ENCODE measurements around the gene CEP68. TPM values are rescaled to one million over a fixed set of nuclear protein-coding genes. Genes with fewer than 3 reads are reported as not detected.

CEP68 gene
- total and polyA plus RNA-seq, 2 donors (not counting 1 experiment from before 2014, with no cell fraction given): 8.5 to 12.7 TPM

DNA sequence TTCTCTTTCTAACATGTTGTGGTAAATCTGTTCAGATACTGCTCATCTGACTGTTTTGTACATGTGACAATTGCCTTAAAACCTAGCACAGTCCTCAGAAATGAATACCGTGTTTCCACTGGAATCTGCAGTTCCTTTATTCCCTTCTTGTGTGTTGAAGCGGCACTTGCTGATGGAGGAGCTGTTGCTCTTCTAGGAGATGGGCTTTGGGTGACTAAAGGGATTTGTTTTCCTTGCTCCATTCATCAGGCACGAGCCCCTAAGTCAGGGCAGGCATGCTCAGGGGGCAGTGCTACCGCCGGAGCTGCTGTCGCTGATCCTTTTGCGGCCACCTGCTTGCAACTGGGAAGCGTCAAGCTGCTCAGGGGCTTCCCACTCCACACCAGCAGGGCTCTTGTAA lies 32.5 kb upstream of the CEP68 start:
- Histone ChIP-seq H3K27ac (ENCODE audit: insufficient read depth, low read length) (no peak overlapping the region), H3K9ac (ENCODE audit: insufficient read depth, low read length) (no peak overlapping the region), H3K4me3 (replicated peaks in 1 of 4; ENCODE audit: control extremely low read depth in 1 of 4, insufficient read depth in 1 of 4, low read depth in 3 of 4, low read length in 4 of 4) (no peak overlapping the region), H3K4me1 (ENCODE audit: control insufficient read depth, extremely low read depth, insufficient read depth, low read length) (no peaks in the 10 kb centered on the region), H4K20me1 (ENCODE audit: control insufficient read depth, extremely low read depth, insufficient read depth, low read length) (no peaks in the 10 kb centered on the region), H3K27me3 (ENCODE audit: control insufficient read depth, insufficient read depth, low read length) (no peaks in the 10 kb centered on the region), H3K9me3 (ENCODE audit: control insufficient read depth, insufficient read depth, low read depth, low read length) (no peaks in the 10 kb centered on the region), H3K36me3 (ENCODE audit: control insufficient read depth, insufficient read depth, low read length) (peaks cover under 1% of the 10 kb centered on the region), H2AFZ (ENCODE audit: low read length) (no peak overlapping the region), H3K4me2 (ENCODE audit: extremely low read depth, insufficient read depth, low read length) (no peak overlapping the region), H3K79me2 (ENCODE audit: control insufficient read depth, insufficient read depth, low read length) (no peaks in the 10 kb centered on the region)
- TF ChIP-seq EZH2 (IDR thresholded peaks at IDR 0.05; ENCODE audit: low read length, missing control alignments) (no peak), CTCF (conservative IDR thresholded peaks at IDR 0.05 in 1 of 2, IDR thresholded peaks at IDR 0.05 in 1 of 2; ENCODE audit: low read depth in 1 of 2, low read length in 2 of 2) (no peak)
- no peak for DNase-seq (ENCODE audit: low read depth in 2 of 2)

DNA sequence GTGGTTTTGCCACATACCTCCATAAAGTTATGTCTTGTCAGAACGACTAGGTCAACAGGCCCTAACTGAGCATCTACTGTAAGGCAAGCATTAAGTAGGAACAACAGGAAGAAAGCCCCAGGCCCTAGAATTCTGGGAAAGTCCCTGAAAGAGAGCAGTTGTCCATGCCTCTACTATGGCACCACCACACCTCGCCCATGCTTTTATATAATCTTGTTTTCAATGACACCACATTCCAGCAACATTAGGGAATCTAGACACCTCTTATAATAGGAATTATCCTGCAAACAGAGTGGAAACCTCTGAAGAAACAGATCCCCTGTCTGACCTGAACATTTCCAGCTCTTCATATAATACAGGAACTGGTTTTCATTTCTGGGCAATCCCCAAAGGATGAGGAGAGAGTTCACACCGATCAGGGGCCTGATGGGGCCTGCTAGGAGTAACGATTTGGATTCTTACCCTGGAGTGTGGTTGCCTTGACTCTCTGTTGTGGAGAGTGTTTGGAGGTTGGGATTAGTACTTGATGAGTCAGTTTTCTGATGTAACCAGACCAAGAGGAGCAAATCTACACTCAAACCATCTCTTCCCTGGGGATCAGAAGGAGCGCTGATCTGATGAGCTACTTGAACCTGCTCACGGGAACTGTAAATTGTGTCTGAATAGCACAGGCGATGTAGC lies 31.9 kb upstream of the CEP68 start:
- H3K4me2 ChIP-seq (ENCODE audit: extremely low read depth, insufficient read depth, low read length): no peak overlapping the region
- no peaks in the 10 kb centered on the region for H3K27me3 ChIP-seq (ENCODE audit: control insufficient read depth, insufficient read depth, low read length)
- H3K79me2 ChIP-seq (ENCODE audit: control insufficient read depth, insufficient read depth, low read length): no peaks in the 10 kb centered on the region
- H3K9me3 ChIP-seq (ENCODE audit: control insufficient read depth, insufficient read depth, low read depth, low read length): no peaks in the 10 kb centered on the region
- TF ChIP-seq EZH2 (IDR thresholded peaks at IDR 0.05; ENCODE audit: low read length, missing control alignments) (no peak), CTCF (conservative IDR thresholded peaks at IDR 0.05 in 1 of 2, IDR thresholded peaks at IDR 0.05 in 1 of 2; ENCODE audit: low read depth in 1 of 2, low read length in 2 of 2) (no peak)
- H4K20me1 ChIP-seq (ENCODE audit: control insufficient read depth, extremely low read depth, insufficient read depth, low read length): no peaks in the 10 kb centered on the region
- no peak overlapping the region for H3K9ac ChIP-seq (ENCODE audit: insufficient read depth, low read length)
- H3K4me1 ChIP-seq (ENCODE audit: control insufficient read depth, extremely low read depth, insufficient read depth, low read length): no peaks in the 10 kb centered on the region
- no peaks in the 10 kb centered on the region for H3K36me3 ChIP-seq (ENCODE audit: control insufficient read depth, insufficient read depth, low read length)
- peak; percentile 72 to 82 for DNase-seq (ENCODE audit: low read depth in 2 of 2)
- H3K27ac ChIP-seq (ENCODE audit: insufficient read depth, low read length): no peak overlapping the region
- no peak overlapping the region for H2AFZ ChIP-seq (ENCODE audit: low read length)
- H3K4me3 ChIP-seq (replicated peaks in 1 of 4; ENCODE audit: control extremely low read depth in 1 of 4, insufficient read depth in 1 of 4, low read depth in 3 of 4, low read length in 4 of 4): no peak overlapping the region

DNA sequence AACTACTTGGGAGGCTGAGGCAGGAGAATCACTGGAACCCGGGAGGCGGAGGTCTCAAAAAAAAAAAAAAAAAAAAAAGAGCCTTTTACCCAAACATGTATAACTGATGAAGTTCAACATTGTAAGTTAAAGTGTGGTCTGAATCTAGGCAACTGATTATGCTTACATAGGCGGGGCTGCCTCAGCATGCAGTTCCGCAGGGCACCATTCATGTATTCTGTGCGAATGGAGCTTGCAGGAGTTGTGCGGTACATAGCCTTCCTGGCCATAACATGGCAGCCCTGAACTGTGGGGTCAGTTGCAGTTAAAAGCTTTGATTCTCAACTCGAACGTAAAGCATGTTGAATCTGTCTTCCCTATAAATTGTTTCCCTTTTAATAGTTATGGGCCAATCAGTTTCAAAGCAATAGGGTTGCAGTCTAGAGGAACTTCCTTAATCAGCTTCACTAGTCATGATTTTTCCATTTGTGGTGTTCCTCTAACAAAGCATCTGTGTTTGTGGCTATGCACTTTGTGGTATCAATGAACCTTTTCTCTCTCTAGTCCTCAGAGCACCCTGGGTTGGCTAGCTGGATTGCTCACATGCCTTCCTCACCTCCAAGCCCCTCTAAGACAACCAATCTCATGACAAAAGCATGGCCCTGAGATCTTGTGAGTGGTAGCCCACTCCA lies 30.6 kb upstream of the CEP68 start:
- no peak for TF ChIP-seq EZH2 (IDR thresholded peaks at IDR 0.05; ENCODE audit: low read length, missing control alignments)
- TF ChIP-seq CTCF (conservative IDR thresholded peaks at IDR 0.05 in 1 of 2, IDR thresholded peaks at IDR 0.05 in 1 of 2; ENCODE audit: low read depth in 1 of 2, low read length in 2 of 2): no peak
- DNase-seq (ENCODE audit: low read depth in 2 of 2): no peak
- no peak overlapping the region for H3K4me3 ChIP-seq (replicated peaks in 1 of 4; ENCODE audit: control extremely low read depth in 1 of 4, insufficient read depth in 1 of 4, low read depth in 3 of 4, low read length in 4 of 4)

More for the DNA sequence above, 30.6 kb upstream of the CEP68 start:
- Histone ChIP-seq H3K4me1 (ENCODE audit: control insufficient read depth, extremely low read depth, insufficient read depth, low read length) (no peaks in the 10 kb centered on the region), H4K20me1 (ENCODE audit: control insufficient read depth, extremely low read depth, insufficient read depth, low read length) (no peaks in the 10 kb centered on the region), H3K4me2 (ENCODE audit: extremely low read depth, insufficient read depth, low read length) (no peak overlapping the region), H3K9ac (ENCODE audit: insufficient read depth, low read length) (no peak overlapping the region), H3K36me3 (ENCODE audit: control insufficient read depth, insufficient read depth, low read length) (no peaks in the 10 kb centered on the region), H3K79me2 (ENCODE audit: control insufficient read depth, insufficient read depth, low read length) (no peaks in the 10 kb centered on the region), H3K27me3 (ENCODE audit: control insufficient read depth, insufficient read depth, low read length) (no peaks in the 10 kb centered on the region), H3K27ac (ENCODE audit: insufficient read depth, low read length) (no peak overlapping the region), H2AFZ (ENCODE audit: low read length) (no peak overlapping the region), H3K9me3 (ENCODE audit: control insufficient read depth, insufficient read depth, low read depth, low read length) (no peaks in the 10 kb centered on the region)
